GM21528 (cell line): ENCODE measurements around the gene TCF15.
A peak's percentile ranks its signal among the peaks of the same experiment; 100 is the strongest.

Experiments used
- ATAC-seq: cut with Tn5 transposase; IDR thresholded peaks from one replicate; pipeline ENCODE4 v1.9.1; 2021; ENCODE audit warnings: mild to moderate bottlenecking, moderate library complexity; ENCODE audit not compliant: unreplicated experiment, low FRiP score

TCF15 gene, protein sequence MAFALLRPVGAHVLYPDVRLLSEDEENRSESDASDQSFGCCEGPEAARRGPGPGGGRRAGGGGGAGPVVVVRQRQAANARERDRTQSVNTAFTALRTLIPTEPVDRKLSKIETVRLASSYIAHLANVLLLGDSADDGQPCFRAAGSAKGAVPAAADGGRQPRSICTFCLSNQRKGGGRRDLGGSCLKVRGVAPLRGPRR

DNA sequence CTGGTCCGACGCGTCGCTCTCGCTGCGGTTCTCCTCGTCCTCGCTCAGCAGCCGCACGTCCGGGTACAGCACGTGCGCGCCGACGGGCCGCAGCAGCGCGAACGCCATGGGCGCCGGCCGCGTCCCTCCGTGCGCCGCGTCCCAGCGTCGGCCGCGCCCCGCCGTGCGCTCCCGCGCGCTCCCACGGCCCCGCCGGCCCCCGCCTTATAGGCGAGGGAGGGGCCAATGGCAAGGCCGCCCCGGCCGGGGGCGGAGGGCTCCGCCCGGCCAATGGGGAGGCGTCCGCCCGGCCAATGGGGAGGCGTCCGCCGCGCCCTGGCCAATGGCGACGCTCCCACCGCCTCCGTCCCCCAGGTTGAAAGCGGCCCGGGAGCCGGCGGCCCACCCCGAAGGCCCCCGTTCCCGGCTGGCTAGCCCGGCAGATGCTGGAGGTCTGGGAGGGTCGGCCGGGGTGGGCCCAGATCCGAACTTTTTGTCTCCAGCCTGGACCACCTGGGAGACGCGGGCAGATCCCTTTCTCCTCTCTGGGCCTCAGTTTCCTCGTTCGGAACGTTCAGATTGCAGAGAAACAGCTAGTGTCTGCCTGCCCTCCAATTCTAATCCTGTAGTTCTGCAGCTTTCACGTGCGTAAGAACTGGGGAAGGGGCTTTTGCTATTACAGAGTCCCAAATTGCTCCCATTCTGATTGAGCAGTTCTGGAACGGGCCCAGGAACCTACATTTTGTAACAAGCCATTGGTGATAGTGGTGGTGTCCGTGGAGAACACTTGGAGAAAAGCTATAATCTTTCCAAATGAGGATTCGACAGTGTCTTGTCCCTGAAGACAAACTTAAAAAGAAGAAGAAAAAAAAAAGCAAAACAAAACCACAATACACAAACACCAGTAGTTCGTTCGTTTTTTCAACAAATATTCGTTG is at the start of gene TCF15:
TSS of gene TCF15 (minus strand) at position 180 of the 917 bp plus-strand sequence. CDS start at position 108, 72 bp downstream.
- ATAC-seq: no peak

- no peak for ATAC-seq
Observed at GRCh38 chr20:658731-659291, 48.7 kb upstream of the TCF15 start.

DNA sequence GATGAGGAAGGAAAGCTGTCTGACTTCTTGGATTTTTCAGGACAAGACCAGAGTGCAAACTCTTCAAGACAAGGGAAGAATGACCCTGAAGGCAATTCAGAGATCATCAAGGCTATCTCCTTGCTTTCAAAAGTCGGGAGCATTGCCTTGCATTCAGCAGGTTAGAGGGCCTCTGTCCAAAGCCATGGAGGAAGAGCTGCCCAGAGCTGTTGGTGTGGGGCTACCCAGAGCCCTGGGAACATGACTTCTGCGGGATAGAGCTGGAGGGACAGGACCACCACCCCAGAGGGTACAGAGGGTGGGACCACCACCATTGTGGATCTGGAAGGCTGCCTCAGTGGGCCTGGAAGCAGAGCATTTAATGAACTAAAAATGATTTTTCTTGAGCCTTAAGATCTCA is 48.1 kb upstream of the TCF15 start:
- no peak for ATAC-seq

DNA sequence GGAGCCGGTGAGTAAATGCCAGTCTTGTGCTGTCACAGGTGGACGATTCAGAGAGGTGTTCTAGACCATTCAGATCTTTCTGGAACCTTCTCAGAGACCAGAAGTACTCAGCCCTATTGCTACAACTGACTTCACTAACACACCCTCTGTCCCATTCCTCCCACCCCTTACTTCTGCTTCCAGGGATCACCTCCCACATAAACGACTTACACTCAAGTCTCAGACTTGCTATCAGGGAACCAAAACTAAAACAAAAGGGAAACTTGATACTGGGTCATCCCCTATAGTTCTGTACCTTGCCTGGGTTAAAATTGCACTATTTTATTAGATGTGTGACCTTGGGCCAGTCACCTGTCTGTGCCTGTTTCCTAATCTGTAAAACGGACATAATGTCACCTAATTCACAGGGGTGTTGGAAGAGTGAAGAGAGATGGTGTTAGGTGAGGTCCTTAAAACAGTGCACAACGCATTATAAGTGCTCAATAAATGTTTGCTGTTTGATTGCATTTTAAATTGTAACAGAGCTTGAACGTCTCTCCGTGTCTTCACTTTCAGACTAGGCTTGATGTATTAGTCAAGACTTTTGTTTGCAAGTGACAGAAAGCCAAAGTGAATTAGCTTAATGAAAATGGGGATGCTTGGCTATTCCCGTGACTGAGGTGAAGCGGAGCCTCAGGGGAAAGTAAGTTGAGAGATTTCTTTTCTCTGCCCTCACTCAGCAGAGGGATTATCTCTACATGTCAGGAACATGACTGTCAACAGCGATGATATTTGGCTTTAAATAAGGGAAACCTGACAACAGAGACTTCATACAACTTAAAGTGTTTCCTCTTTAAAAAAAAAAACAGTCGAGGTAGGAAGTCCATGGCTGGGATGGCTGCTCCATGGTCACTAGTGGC is 45.9 kb upstream of the TCF15 start:
- no peak for ATAC-seq

- ATAC-seq: no peak
Observed at GRCh38 chr20:654417-654750, 44.3 kb upstream of the TCF15 start.

DNA sequence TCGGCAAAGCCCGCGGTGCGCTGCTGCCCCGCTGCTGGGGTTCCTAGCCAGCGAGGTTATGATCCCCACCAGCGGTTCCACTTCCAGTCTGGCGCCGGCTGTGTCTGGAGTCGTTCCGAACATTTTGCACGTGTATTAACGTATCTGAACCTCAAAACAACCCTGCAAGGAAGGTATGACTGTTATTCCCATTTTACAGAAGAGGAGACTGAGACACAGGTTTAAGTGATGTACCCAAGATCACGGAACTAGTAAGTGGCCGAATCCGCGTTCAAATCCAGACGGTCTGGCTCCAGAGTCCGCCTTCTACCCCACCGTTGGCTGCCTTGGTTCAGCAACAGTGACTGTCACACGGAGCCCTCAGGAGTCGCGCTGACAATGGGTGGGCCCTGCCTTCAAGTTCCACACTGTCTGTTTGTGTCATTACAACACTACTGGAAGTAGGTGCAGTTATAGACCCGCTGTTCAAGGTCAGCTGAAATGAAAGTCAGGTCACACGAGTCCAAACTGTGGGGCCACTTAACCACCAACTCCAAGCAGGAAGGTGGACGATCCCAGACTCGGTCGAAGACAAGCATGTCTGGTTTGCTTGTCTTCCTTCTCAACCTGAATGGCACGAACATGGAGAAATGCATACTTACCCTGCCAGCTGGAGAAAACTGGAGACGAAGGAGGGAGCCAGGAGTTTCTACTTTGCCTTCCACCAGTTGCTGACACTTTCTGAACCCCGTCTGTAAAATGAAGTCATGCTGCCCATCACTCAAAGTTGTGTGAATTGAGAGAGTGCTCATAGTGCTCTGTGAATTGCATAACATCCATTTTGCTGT is 43.7 kb upstream of the TCF15 start:
- ATAC-seq: no peak

DNA sequence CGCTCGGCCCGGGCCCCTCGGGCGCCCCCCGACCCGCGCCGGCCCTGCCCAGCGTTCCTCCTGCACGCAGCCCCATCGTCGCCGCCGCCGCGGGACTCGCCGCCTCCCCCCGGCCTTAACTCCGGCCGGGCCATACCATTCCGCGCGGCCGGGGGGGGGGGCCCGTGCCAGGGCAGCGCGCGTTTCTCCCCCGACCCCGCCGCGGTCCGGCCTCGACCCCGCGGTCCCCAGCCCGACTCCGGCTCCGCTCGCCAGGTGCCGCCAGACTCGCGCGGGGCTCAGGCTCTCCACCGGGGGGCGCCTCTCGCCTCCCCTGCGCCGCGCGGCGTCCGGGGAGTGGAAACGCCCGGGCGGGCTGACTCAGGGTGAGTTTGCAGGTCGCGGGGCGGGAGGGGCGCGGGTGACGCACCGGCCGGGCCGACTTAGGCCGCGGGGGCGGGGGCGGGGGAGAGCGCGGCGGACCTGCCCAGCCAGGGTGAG is 43.0 kb upstream of the TCF15 start, which contains the start of gene SRXN1:
TSS of gene SRXN1 (minus strand) at position 91 of the 480 bp plus-strand sequence. CDS start at position 76, 15 bp downstream.
- ATAC-seq: peak; percentile 84

DNA sequence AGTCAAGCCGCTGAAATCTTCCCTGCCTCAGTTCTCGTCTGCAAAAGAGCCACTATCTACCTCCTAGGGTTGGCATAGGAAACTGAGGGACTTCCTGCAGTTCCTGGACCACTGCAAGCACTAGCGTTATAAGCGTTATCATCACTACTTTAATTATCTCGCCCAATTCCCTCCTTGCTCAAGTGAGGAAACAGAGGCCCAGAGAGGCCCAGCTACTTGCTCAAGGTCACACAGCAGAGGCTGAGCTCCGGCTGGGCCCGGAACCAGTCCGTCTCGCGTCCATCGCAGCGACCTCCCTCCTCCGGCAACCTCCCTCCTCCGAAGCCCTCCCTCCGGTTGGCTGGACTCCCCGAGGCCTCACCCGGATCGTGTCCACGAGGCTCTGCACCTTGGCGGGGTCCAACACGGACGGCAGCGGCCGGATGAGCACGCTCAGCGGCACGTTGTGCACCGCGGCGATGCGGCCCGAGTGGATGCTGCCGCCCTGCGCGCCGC is 42.6 kb upstream of the TCF15 start:
- ATAC-seq: peak; percentile 14

GRCh38 chr20:651713-652614 is 41.9 kb upstream of the TCF15 start:
- no peak for ATAC-seq

DNA sequence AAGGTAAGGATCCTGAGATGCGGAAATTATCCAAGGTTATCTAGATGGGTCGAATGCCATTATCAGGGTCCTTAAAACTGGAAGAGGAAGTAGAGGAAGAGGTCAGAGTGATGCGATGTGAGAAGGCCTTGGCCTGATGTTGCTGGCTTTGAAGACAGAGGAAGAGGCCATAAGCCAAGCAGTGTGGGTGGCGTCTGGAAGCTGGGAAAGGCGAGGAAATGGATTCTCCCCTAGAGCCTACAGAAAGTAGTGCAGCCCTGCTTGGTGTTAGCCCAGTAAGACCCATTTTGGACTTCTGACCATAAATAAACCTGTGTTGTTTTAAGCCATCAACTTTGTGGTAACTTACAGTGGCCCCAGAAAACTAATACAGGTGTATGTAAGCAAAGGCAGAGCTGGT is 40.8 kb upstream of the TCF15 start:
- ATAC-seq: no peak

DNA sequence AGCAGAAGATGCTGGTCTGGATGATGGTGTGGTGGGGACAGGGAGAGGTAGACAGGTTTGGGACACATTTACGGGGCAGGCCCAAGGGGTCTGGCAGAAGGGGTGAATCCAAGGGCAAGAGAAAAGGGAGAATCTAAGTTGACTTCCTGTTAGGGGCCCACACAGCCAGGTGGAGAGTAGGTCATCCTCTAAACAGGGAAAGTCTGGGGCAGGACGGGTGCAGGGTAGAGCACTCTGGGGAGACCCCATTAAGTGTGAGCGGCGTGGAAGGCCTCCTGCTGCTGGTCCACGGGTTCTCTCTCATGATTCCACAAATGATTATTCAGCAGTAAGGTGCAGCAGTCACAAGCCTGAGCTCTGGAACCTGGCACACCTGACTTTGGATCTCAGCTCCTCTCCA is 40.2 kb upstream of the TCF15 start:
- ATAC-seq: no peak

DNA sequence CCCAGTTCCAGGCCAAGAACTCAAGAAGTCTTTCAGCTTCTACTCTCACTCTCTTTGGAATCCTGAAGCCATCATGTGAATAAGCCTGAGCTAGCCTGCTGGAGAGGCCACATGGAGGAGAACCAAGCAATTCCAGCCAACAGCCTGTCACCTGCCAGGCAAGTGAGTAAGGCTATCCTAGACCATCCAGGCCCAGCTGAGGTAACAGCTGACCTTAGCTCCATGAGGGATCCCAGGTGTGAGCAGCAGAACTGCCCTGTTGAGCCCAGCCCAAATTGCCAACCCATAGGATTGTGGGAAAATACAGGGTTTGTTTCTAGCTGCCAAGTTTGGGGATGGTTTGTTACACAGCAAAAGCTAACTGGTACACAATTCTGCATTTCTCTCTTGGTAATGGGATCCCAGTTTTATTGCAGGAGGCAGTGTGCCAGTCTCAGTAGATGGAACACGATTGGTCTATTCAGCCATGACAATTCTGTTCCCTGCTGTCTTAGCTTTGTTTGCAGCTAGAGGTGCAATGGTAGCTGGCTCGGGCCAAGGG is 37.4 kb upstream of the TCF15 start:
- no peak for ATAC-seq

- ATAC-seq: no peak
Observed at GRCh38 chr20:646868-647233, 36.7 kb upstream of the TCF15 start.

DNA sequence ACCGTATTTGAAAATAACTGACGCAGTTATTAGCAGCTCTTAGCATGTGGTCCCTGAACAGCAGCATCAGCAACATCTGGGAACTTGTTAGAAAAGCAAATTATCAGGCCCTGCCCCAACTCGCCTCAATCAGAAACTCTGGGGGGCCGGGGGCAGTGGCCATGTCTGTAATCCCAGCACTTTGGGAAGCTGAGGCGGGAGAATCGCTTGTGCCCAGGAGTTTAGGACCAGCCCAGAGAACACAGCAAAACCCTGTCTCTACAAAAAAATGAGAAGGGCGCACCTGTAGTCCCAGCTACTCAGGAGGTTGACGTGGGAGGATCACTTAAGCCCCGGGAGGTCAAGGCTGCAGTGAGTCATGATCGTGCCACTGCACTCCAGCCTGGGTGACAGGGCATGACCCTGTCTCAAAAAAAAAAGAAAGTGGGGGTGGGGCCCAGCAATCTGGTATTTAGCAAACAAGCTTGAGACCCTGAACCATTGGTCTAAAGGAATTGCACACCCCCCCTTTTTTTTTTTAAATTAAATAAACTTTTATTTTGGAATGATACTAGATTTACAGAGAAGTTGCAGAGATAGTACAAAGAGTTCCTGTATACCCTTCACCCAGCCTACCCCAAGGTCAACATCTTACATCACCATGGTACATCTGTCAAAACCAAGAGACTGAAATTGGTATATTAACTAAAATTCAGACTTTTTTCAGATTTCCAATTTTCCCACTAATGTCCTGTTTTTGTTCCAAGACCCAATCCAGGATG is 36.2 kb upstream of the TCF15 start:
- ATAC-seq: no peak

DNA sequence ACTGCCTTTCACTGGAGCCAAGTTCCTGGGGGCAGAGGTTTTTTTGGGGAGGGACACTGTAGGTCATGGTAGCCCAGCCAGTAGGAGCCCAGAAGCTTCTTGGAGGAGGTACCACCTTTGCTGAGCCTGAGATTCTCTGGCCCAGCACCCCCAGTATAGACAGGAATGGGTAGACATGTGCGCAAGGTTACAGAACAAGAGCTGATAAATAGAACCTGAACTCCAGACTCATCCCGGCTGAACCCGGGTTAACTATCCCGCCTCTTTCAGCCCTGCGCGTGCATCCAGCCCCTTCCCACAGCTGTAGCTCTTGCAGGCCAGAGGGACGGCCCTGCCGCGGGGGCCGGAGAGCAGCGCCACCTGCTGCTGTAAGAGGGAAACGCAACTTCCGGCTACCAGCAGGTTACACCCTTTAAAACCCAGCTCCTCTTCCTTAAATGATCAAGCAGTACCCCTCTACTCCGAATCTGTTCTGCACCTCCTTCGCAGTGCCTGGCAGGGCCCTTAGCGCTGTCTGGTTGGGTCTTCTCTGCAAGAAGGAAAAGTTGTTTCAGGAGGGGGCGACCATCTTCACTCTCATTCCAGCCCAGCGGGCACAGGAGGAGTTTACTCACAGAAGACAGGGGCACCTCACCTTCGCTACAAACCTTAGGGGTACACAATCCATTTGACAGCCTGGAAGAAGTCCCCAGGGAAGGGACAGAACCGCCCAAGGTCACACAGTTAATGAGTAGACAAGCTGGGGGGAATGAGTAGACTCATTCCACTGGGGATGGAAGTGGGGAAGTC is 35.4 kb upstream of the TCF15 start:
- peak; percentile 71 for ATAC-seq

- no peak for ATAC-seq
Observed at GRCh38 chr20:644692-645317, 34.7 kb upstream of the TCF15 start.
